ENCODE data around the gene PURA. TPM values are rescaled to one million over a fixed set of nuclear protein-coding genes. Genes with fewer than 3 reads are reported as not detected.

Gene PURA
- total and polyA plus RNA-seq, 2 donors (not counting 3 experiments of a cell fraction or from before 2014, with no cell fraction given), result 1.3 to 8.2 TPM

- no peaks in the 10 kb centered on the region for H3K9me3 ChIP-seq (replicated peaks; ENCODE audit: control insufficient read depth, insufficient read depth, low read length)
- no peak overlapping the region for H3K9ac ChIP-seq (replicated peaks; ENCODE audit: extremely low read depth, insufficient read depth, low read length)
- H2AFZ ChIP-seq (ENCODE audit: low read depth, low read length), result no peak overlapping the region
- no peaks in the 10 kb centered on the region for H3K79me2 ChIP-seq (ENCODE audit: control insufficient read depth, insufficient read depth, low read length)
- DNase-seq (ENCODE audit: low read depth, low spot score), result no peak
- intact Hi-C loops (cut with micrococcal nuclease) (no loop called here), dilution Hi-C loops (cut with MboI; ENCODE audit: extremely low pct_ligation_motif_present, low sequenced_read_pairs) (no loop called here)
- no peaks in the 10 kb centered on the region for H3K36me3 ChIP-seq (ENCODE audit: control insufficient read depth in 2 of 2, extremely low read depth in 1 of 2, insufficient read depth in 2 of 2, low read length in 2 of 2)
- no peak for TF ChIP-seq JUN (IDR thresholded peaks at IDR 0.05; ENCODE audit: borderline replicate concordance, insufficient read depth, insufficient read length, low read depth)
- TF ChIP-seq CTCF (IDR thresholded peaks at IDR 0.05; ENCODE audit: extremely low read depth in 1 of 2, insufficient read depth in 1 of 2, low read depth in 1 of 2, low read length in 2 of 2), result no peak
- no peak for TF ChIP-seq POLR2A (IDR thresholded peaks at IDR 0.05; ENCODE audit: low read depth, low read length)
- TF ChIP-seq FOS (IDR thresholded peaks at IDR 0.05; ENCODE audit: borderline replicate concordance, insufficient read depth, low read length), result no peak
- TF ChIP-seq POLR2AphosphoS5 (IDR thresholded peaks at IDR 0.05; ENCODE audit: insufficient read depth, low read depth, low read length), result no peak
- no peak for TF ChIP-seq MAX (IDR thresholded peaks at IDR 0.05; ENCODE audit: insufficient read depth, insufficient read length)
- TF ChIP-seq MYC (IDR thresholded peaks at IDR 0.05; ENCODE audit: low read depth, low read length), result no peak
- TF ChIP-seq EZH2 (IDR thresholded peaks at IDR 0.05; ENCODE audit: borderline replicate concordance, low read depth, low read length, severe bottlenecking), result no peak
- TF ChIP-seq GATA2 (IDR thresholded peaks at IDR 0.05; ENCODE audit: insufficient read depth, insufficient read length, low read depth, low read length), result no peak
- no TSS peak for BruUV-seq (replicated peaks)
- H3K4me3 ChIP-seq (replicated peaks in 1 of 3; ENCODE audit: insufficient read depth in 1 of 3, low read depth in 1 of 3, low read length in 3 of 3), result no peak overlapping the region
- H3K27ac ChIP-seq (ENCODE audit: insufficient read depth, low read depth, low read length), result no peak overlapping the region
- no peaks in the 10 kb centered on the region for H4K20me1 ChIP-seq (replicated peaks; ENCODE audit: control insufficient read depth, extremely low read depth, insufficient read depth, low read length)
- FAIRE-seq, result no peak
- no peaks in the 10 kb centered on the region for H3K4me1 ChIP-seq (ENCODE audit: control insufficient read depth, extremely low read depth, insufficient read depth, low read length)
- H3K9me1 ChIP-seq (replicated peaks; ENCODE audit: control insufficient read depth, extremely low read depth, insufficient read depth, low read length), result no peaks in the 10 kb centered on the region
- POLR2A ChIA-PET, result interaction anchor here (1.2 kb wide), 1 partner anchor 9 kb away, joined by 4 read pairs; the partner anchor contains the start of gene CYSTM1
- H3K4me2 ChIP-seq (ENCODE audit: insufficient read depth, low read length), result no peak overlapping the region
- no peaks in the 10 kb centered on the region for H3K27me3 ChIP-seq (ENCODE audit: control insufficient read depth in 2 of 2, insufficient read depth in 2 of 2, low read length in 2 of 2)
- CTCF ChIA-PET, result interaction anchor here (1.0 to 1.4 kb wide), 4 partner anchors 10 to 379 kb away, joined by 3 to 6 read pairs (median 4); no protein-coding TSS in a partner anchor
Observed at GRCh38 chr5:140165923-140166270, 52.0 kb downstream of the PURA start.
